SHP77 treated with DMSO at 0.1 percent for 48 hours (cell line): ENCODE data around the gene RDH16.

ENCODE experiments used
- DNase-seq: peaks from one replicate; lab custom pipeline; 2025; lab: John Stamatoyannopoulos, UW

The RDH16 gene, protein sequence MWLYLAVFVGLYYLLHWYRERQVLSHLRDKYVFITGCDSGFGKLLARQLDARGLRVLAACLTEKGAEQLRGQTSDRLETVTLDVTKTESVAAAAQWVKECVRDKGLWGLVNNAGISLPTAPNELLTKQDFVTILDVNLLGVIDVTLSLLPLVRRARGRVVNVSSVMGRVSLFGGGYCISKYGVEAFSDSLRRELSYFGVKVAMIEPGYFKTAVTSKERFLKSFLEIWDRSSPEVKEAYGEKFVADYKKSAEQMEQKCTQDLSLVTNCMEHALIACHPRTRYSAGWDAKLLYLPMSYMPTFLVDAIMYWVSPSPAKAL

DNA sequence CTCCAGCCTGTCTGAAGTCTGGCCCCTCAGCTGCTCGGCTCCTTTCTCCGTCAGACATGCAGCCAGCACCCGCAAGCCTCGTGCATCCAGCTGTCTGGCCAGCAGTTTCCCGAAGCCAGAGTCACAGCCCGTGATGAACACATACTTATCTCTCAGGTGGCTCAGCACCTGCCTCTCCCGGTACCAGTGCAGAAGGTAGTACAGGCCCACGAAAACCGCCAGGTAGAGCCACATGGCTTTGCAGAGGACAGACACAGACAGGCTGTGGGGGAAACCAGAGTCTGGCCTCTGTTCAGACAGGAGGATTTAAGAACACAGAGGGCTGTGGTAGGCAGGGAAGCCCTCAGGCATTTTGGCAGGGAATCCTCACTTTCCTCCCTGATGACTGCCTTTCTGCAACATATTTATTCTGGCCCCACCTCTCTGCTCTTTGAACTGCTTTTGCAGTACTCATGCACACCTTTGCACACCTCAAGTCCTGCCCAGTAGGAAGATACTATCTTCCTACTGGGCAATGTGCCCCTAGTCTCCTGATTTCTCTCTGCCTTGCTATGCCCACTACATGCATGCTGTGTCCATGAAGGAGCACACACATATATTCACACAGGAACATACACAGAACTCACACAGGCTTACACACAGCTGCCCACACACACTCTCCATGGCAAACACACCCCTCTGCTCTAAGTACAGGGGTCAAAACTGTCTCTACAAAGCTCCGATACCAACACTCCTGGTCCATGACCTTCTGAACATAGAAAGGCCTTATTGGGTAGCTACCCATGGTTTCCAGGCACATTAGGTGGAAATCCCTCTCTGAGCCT lies at the start of gene RDH16:
Gene RDH16 (minus strand): TSS at position 380 of the 824 bp plus-strand sequence. CDS start 146 bp downstream, at position 234.
- no peak for DNase-seq

DNA sequence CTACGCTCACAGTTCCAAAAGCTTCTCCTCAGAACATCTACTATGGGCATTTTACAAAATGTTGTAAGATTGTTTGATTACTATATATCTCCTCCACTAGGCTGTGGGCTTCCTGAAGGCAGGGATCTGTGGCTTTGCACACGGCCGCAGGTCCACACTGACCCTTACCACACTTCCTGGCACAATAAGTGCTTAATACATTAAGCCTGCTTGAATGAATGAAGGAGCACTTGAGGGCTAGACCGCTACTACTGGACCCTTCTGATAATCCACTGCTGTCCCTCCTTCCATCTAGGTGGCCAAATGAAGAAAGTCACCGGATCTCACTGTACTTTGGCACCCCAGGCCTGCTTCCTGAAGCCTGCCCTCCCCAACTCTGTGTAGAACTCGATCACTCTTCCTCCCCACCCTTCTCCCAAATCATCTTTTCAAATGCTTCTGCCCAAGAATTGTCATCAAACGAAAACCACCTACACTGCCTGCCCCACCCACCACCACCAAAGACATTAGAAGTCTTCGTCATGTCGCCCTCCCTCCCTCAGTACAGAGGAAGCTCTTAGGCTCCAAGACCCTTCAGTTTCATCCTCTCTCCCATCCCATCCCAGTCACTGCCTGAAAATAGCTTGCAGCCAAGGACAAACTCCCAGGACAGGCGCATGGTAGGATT lies 49.5 kb upstream of the RDH16 start:
- DNase-seq, result no peak

DNA sequence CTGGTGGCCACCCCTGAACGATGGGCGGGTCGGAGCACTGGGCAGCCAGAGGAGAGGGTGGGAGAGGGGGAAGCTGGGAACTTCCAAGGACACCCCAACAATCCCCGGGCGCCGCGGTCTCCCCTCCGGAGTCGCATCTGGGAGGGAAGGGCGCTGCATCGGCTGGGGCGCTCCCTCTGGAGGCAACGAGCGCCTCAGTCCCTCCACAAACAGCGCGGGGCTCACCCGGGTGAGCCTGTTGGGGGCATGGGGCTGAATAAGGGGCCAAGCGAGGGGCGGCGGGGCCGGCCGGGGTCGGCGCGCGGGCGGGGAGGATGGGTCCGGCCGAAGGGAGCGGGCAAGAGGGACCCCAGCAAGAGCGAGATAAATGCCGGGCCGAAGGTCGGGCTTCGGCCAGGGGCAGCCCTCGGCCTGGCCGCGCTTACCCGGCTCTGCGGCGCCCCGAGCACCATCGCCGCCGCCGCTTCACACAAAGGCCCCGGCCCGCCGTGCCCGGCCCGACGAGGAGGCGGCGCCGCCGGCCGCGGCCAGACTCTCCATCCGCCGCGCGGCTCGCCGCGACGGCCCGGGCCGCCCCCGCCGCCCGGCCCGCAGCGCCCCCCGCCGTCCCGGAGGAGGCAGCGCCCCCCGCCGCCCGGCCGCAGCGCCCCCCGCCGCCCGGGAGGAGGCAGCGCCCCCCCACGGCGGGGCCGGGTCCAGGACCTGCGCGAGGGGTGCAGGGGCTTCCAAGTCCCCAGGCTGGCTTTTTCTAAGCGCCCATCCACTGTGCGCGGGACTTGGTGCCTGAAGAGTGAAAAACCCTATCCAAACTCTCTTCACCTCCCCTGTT lies 48.8 kb upstream of the RDH16 start, which contains the start of gene ZBTB39:
Gene ZBTB39 (minus strand): TSS at position 567 of the 829 bp plus-strand sequence. CDS start 1,629 bp downstream, outside the sequence.
- DNase-seq, result no peak

DNA sequence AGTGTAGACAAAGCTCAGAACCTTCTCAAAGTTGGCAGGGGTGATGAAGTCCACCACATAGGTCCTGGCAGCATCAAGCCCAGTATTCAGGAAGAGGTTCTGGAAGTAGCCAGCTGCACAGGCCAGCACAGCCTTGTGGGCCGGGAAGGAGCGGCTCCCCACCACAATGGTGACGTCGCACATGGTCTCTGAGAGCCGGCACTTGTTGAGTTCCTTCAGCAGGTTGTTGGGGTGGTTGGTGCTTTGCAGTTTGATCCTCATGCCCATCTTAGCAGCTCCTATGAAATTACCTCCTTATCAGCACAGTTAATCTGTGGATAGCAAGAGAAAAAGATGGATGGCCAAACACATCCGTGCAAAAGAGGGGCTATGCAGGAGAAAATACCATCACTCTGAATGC lies 47.2 kb upstream of the RDH16 start:
- DNase-seq, result no peak

DNA sequence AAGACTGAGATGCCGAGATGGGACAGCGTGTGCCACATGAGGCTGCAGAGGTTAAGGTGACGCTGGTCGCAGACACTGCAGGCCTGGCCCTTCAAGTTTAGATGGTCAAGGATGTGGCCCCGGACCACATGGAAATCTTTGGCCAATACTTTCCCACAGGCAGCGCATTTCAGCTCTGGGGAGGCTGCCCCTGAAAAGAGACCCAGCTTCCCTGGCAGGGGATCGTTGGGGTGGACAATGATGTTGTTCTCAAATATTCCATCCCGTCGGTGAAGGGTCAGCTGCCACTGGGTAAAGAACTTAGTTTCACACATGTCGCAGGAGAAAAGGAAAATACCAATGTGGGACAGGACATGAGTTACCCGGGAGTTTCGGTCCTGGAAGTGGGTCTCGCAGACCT lies 46.0 kb upstream of the RDH16 start:
- DNase-seq, result no peak

DNA sequence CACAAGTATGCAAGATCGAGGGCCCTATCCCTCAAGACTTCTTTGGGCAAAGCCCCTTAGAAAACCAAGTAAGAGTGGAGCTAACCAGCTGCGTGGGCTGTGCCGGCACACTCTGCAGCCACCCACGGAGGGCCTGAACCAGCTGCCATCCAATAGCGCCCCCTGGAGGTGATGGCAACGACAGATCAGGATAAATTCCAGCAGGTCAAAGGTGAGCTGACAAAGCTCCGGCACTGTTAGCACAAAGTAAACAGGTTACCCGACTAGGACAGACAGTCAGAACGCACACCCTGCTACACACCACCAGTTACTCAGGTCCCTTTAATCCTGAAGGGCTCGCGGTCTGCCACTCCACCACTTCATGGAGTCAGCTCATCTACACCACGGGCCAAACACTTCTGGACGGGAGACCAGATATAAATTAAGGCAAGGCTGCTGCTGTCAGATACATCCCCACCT lies 44.1 kb upstream of the RDH16 start:
- DNase-seq, result peak; percentile 25

DNA sequence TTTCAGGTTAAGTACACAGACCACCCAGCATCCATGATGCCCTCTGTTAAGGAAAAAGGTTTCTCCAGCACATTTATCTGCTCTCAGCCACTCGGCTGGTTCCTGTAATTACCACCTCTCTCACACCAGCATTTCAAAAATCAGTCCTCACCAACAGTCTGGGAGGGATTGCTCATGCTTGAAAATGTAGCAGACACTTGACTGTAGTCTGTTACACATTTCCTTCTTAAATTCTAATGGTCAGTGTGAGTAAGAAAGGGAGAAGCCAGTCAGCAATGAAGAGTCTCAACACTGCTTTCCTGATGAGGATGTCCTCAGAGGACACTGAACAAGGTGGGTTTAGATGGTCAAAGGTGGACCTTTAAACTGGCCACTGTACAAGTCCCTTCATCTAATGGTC lies 43.0 kb upstream of the RDH16 start:
- DNase-seq, result no peak

DNA sequence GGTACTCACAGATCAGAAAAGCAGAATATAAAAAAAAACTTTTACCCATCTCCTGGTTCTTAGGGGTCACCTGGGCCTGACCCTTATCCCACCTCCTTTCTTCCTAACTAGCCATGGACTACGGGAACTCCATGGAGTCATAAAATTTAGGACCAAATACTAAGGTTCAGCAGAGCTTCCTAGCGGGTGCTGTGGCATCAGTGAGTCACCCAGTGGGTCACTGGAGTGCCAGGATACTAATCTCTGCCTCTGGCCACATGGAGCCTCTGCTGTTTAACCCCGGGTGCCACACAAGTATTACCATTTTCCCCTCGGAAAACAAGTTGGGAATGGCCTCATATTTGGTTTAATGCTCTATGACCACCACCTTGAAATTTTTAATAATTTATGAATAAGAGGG lies 42.0 kb upstream of the RDH16 start:
- no peak for DNase-seq

DNA sequence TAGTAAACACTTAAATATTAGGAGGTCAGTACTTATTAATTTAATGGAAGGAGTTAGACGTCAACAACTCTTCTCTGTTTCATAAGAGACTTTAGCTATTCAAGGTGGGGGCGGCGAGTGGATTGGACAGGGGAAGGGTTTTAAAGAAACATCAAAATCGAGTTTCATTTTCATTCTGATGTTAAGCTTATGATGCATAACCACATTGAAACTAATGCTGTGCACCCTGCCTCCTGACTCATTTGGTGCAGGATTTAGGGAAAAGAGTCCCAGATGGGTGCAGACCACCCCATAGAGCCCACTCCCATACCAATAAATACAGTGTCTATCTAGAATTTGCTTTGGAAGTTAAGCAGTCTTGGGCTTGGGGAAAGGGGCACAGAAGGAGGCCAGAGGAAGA lies 41.6 kb upstream of the RDH16 start:
- no peak for DNase-seq

DNA sequence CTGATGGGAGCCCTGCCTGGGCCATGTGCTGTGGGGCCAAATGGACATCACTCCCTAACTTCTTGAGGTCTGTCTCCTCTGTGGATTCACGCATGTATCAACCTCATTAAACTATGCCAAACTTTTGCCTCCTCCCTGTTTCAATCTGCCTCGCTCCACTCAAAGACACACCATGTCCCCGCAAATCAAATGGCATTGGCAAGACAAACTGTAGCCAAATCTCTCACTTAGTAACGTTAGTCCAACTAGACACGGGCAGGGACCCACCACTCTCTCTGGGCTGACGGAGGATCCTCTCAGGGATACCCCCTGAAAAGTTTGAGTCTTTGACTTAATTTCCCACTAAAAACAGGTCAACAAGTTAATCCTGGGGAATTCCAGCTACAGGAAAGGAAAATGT lies 40.9 kb upstream of the RDH16 start:
- DNase-seq, result no peak

DNA sequence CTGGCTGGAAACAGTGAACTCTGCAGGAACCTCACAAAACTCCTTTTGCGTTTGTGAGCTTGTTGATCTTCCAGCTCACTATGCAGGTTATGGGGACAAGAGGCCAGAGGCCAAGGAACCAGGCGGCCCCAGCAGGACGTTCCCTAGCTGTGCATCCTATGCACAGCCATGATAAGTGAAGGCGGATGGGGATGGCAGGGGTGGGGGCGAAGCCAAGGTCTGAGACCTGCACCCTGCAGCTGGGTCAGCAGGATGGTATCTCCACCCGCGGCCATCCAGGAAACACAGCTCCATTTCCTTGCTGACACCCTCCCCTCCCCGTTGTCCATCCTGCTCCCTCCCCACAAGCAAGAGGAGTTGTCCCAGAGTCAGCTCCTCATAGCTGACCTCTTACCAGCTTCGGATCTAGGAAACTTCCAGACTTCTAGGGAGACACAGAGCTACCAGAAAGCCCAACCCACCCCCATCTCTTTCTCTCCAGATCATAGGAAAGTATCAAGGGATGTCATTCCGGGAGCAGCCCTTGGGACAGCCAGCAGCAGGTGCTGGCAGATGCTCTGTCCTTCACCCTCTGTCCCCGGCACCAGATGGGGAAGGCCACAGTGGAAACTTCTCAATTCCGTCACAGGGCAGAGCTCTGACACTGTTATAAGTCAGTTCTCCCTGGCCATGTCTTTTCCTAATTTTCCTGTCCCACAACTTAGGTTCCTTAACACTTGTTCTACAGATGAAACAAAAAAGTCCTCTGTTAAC lies 39.6 kb upstream of the RDH16 start:
- no peak for DNase-seq

DNA sequence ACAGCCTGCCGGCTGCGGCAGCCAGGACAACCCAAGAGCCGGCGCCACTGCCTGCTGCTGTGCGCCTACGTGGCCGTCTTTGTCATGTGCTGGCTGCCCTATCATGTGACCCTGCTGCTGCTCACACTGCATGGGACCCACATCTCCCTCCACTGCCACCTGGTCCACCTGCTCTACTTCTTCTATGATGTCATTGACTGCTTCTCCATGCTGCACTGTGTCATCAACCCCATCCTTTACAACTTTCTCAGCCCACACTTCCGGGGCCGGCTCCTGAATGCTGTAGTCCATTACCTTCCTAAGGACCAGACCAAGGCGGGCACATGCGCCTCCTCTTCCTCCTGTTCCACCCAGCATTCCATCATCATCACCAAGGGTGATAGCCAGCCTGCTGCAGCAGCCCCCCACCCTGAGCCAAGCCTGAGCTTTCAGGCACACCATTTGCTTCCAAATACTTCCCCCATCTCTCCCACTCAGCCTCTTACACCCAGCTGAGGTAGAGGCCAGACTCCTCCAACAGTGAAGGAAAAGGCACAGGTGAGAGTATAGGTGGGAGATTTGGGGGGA lies 38.6 kb upstream of the RDH16 start:
- no peak for DNase-seq

DNA sequence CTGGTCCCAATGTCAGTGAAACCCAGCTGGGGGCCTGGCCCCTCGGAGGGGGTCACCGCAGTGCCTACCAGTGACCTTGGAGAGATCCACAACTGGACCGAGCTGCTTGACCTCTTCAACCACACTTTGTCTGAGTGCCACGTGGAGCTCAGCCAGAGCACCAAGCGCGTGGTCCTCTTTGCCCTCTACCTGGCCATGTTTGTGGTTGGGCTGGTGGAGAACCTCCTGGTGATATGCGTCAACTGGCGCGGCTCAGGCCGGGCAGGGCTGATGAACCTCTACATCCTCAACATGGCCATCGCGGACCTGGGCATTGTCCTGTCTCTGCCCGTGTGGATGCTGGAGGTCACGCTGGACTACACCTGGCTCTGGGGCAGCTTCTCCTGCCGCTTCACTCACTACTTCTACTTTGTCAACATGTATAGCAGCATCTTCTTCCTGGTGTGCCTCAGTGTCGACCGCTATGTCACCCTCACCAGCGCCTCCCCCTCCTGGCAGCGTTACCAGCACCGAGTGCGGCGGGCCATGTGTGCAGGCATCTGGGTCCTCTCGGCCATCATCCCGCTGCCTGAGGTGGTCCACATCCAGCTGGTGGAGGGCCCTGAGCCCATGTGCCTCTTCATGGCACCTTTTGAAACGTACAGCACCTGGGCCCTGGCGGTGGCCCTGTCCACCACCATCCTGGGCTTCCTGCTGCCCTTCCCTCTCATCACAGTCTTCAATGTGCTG lies 38.0 kb upstream of the RDH16 start:
- DNase-seq, result no peak

DNA sequence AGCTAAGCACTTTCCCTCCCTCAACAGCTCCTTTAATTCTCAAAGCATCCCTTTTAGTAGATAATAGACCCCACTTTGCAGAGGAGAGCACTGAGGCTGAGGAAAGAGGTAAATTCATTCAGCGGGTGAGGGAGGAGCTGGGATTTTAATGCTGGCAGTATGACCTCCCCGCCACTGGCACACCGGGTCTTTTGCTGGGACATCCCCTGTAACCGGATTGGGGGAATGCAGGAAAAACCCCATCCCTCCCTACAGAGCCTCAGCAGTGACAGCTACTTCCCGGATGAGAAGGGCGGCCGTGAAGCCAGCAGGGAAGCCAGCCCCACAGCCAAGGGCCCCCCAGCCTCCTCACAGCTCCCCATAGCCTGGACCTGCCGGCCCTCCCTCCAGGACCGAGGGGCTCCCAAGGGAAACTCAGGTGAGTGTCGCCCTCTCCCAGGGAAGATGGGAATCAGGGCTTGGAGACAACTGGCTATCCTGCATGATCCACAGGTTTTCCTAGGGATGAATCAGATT lies 36.9 kb upstream of the RDH16 start:
- DNase-seq, result no peak

DNA sequence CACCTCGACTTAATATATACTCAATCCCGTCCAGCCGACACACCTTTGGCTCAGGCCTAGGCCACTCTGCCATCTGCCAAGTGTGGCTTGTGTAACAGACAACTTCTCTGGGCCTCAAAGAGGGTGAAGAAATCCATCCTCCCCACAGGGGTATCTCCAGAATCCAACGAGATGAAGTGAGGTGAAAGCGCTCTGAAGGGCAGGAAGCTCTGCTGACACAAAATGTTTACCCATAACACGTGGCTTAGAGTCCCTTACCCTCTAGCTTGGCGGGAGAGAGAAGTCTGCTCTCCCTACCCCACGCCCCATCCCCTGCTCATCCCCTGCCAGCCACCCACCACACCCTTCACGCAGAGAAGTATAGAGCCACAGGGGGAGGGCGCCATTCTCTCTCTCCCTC lies 35.9 kb upstream of the RDH16 start:
- DNase-seq, result no peak

DNA sequence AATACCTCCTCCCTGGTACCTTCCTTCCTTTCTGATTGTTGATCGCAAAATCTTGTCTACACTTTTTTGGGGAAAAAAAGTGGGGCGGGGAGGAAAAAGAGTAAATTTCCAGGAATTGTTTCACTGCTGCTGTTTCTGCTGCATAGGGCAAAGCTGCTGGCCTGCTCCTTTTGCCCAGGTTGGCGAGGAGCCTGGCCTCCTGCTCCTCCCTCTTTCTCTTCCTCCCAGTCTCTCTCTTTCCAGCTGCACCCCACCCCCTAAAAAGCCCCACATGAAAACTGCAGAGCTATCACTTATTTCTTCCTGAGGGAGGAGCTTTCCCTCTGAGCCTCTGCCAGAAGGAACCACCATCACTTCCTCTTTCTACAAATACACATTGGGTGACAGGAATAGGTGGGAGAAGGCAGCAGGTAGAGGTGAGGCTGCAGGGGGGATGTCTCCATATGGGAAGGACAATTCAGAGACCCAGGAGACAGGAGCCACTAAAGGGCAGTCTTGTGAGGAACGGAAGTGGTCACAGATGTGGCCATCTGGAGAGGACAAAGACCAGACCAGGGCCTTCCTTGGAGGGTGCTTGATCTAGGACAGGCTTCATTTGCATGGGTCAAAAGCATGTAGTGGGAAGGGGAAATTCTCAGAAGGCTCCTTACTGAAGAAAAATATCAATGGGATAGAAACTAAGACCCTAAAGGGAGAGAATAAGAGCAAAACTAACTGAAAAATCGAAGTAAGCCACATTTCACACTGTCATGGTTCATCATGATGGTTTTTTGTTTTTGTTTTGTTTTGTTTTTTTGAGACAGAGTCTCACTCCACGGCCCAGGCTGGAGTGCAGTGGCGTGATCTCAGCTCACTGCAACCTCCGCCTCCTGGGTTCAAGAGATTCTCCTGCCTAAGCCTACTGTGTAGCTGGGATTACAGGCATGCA lies 34.2 kb upstream of the RDH16 start:
- DNase-seq, result no peak

DNA sequence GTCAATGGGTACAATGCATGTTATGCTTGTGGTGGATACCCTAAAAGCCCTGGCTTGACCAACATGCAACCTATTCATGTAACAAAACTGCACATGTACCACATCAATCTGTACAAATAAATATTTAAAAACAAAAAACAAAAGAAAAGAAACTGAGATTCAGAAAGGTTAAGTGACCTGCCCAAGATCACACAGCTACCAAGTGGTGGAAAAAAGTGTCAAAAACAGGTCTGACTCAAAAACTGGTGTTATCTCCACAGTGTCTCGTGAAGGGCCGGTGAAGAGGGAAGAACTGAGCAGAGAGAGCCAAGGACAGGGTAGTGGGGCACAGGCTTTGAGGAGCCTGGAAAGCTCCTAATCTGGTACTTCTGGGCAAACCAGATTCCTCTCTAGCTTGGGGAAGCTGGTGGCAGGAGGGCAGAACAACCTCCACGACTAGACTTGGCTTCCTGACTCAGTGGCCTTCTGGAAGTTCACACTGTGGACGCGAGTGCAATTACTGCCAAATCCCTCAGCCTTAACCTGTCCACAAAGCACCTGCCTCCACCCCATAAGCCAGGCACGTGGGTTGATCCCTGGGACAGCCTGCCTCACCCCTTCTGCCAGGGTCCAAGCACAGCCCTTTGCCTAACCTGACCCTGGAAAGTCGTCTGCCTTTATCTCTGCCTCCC lies 33.4 kb upstream of the RDH16 start:
- DNase-seq, result no peak
